Prostate gland (tissue), 2 donors: Measurements from ENCODE around the gene CTLA4. TPM values are rescaled to one million over a fixed set of nuclear protein-coding genes. Genes with fewer than 3 reads are reported as not detected.

ENCODE experiments used
- DNase-seq: peaks from one replicate; pipeline ENCODE4 v3.0.0-alpha.2; 2019; ENCODE audit warnings: low spot score
- H3K27ac ChIP-seq, 2 donors: fragments of 200-600 bp; sonication (generic); 2 replicates each; pipeline ENCODE4 v1.5.1; 2017 to 2019
- H3K27me3 ChIP-seq: fragments of 200-600 bp; sonication (generic); replicated peaks from 2 replicates; pipeline ENCODE4 v1.5.1; 2019; ENCODE audit not compliant: insufficient read depth
- H3K36me3 ChIP-seq, 2 donors: fragments of 200-600 bp; sonication (generic); 1 replicate in 1 of 2; 2 replicates in 1 of 2; pipeline versions ENCODE4 v1.5.1 to v1.8.1; 2017 to 2019
- H3K4me1 ChIP-seq: fragments of 200-600 bp; sonication (generic); replicated peaks from 2 replicates; pipeline ENCODE4 v1.5.1; 2019
- H3K4me3 ChIP-seq, 2 donors: fragments of 200-600 bp; sonication (generic); 2 replicates each; pipeline ENCODE4 v1.5.1; 2017 to 2019
- H3K9me3 ChIP-seq: fragments of 200-600 bp; sonication (generic); 2 replicates; pipeline ENCODE4 v1.5.1; 2017
- POLR2A ChIP-seq: fragments of 450-650 bp; IDR thresholded peaks from one replicate; pipeline ENCODE4 v1.6.1; 2016; ENCODE audit warnings: antibody characterized with exemption, mild to moderate bottlenecking
- POLR2AphosphoS5 ChIP-seq: sonication (generic); formaldehyde crosslinking; IDR thresholded peaks from one replicate; pipeline ENCODE4 v1.6.1; 2017; ENCODE audit warnings: antibody characterized with exemption
- WGBS: methylation state at CpG from one replicate; pipeline ENCODE4 v1.1.5; 2018; 5-methylcytosine and 5-hydroxymethylcytosine counted together
- intact Hi-C: fragments of 100-400 bp; cut with DNase I; formaldehyde crosslinking; loops from one replicate; pipeline ENCODE4 v1.14.2; 2022
- total RNA-seq, 2 donors: library from RNA; depleted of rRNA; stranded (reverse); fragments of >200 nt; gene quantifications; one replicate each; pipeline ENCODE4 v1.1.0, GENCODE V29; 2016
- TF ChIP-seq, protein P1 (sequence below), 4 experiments: fragments of 200-600 bp in 2 of 4; fragments of 450-650 bp in 2 of 4; sonication (generic) in 2 of 4; IDR thresholded peaks; 1 replicate in 3 of 4; 2 replicates in 1 of 4; pipeline ENCODE4 v1.5.1; 2016 to 2019; ENCODE audit warnings: antibody characterized with exemption in 4 of 4, mild to moderate bottlenecking in 2 of 4, moderate library complexity in 2 of 4

Gene CTLA4
- total RNA-seq, 2 donors from 2014 or later = 0.28 to 0.73 TPM

DNA sequence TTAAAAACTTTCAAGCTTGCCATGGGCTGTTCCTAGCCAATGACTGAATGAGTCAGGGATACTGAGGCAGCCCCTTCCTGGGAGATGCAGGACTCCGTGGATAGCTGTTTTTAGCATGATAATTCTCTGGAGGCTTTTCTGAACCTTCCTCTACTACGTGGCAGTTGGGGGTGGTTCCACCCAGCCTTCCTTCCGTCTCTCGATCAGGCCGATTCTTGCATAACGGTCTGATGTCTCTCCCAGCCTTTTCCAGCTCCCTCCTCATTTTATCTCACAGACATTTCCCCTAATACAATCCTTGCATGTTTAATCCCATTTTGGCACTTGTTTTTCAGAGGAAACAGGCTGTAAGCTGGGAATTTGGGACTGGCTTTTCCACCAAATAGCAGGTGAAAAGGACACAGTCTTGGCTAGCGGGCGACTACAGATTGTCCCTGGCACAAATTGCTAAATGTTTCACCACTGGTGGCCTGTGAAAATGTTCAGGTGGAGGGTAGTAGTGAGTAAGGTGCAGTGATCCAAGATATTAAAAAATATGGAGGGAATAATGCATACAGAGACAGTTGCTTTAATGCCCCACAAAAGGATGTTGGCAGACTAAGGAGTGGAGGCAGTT lies 21.0 kb upstream of the CTLA4 start:
- intact Hi-C loops = no loop called here
- Histone ChIP-seq H3K4me3 (no peak overlapping the region), H3K9me3 (no peaks in the 10 kb centered on the region), H3K4me1 (no peaks in the 10 kb centered on the region), H3K27me3 (no peaks in the 10 kb centered on the region), H3K27ac (no peak overlapping the region), H3K36me3 (no peaks in the 10 kb centered on the region)
- TF ChIP-seq POLR2AphosphoS5 = no peak
- TF ChIP-seq POLR2A = no peak
- TF ChIP-seq, protein P1, sequence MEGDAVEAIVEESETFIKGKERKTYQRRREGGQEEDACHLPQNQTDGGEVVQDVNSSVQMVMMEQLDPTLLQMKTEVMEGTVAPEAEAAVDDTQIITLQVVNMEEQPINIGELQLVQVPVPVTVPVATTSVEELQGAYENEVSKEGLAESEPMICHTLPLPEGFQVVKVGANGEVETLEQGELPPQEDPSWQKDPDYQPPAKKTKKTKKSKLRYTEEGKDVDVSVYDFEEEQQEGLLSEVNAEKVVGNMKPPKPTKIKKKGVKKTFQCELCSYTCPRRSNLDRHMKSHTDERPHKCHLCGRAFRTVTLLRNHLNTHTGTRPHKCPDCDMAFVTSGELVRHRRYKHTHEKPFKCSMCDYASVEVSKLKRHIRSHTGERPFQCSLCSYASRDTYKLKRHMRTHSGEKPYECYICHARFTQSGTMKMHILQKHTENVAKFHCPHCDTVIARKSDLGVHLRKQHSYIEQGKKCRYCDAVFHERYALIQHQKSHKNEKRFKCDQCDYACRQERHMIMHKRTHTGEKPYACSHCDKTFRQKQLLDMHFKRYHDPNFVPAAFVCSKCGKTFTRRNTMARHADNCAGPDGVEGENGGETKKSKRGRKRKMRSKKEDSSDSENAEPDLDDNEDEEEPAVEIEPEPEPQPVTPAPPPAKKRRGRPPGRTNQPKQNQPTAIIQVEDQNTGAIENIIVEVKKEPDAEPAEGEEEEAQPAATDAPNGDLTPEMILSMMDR (IDR thresholded peaks at IDR 0.05) = no peak
- WGBS = 89% methylated on average over 8 of the region's 8 CpGs
- DNase-seq = no peak

DNA sequence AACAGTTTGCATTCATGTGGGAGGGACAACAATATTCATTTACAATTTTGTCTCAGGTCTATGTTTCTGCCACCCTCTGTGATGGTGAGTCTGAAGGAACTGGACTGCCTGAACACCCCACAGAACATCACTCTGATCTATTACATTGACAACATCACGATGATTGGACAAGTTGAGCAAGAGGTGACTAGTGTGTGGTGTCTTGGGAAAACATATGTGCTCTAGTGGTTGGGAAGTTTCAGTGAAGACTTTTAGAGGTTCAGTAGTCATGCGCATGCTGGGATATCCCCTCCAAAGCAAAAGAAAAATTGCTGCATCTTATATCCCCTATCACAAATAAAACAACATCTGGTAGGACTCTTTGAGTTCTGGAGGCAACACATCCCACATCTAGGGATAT lies 18.6 kb upstream of the CTLA4 start:
- no peak overlapping the region for H3K4me3 ChIP-seq
- no peaks in the 10 kb centered on the region for H3K36me3 ChIP-seq
- no peaks in the 10 kb centered on the region for H3K27me3 ChIP-seq
- no peak for TF ChIP-seq POLR2AphosphoS5
- TF ChIP-seq POLR2A = no peak
- TF ChIP-seq, protein P1 (IDR thresholded peaks at IDR 0.05) = no peak
- H3K27ac ChIP-seq = no peak overlapping the region
- H3K9me3 ChIP-seq = no peaks in the 10 kb centered on the region
- no peak for DNase-seq
- H3K4me1 ChIP-seq = no peaks in the 10 kb centered on the region
- WGBS = 75% methylated on average over 2 of the region's 2 CpGs
- intact Hi-C loops = no loop called here

DNA sequence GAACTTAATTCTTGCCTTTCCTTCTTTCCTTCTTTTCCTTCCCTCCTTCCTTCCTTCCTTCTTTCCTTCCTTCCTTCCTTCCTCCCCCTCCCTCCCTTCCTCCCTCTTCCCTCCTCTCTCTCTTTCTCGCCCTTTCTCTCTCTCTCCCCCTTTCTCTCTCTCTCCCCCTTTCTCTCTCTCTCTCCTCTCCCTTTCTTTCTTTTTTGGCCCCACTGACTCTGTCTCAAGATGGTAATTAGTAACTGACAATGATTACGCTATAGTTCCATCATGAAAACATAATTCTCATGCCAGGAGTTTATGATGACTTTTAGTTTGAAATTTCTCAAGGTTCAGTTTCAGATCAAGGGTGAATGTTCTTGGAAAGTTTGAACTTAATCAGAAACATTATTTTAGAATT lies 14.8 kb upstream of the CTLA4 start:
- Histone ChIP-seq H3K36me3 (no peaks in the 10 kb centered on the region), H3K27me3 (no peaks in the 10 kb centered on the region), H3K9me3 (no peaks in the 10 kb centered on the region), H3K4me3 (no peak overlapping the region), H3K27ac (no peak overlapping the region), H3K4me1 (no peaks in the 10 kb centered on the region)
- no peak for DNase-seq
- TF ChIP-seq, protein P1 (IDR thresholded peaks at IDR 0.05) = no peak
- TF ChIP-seq POLR2A (no peak), POLR2AphosphoS5 (no peak)
- WGBS = 94% methylated on average over 2 of the region's 2 CpGs
- intact Hi-C loops = no loop called here

DNA sequence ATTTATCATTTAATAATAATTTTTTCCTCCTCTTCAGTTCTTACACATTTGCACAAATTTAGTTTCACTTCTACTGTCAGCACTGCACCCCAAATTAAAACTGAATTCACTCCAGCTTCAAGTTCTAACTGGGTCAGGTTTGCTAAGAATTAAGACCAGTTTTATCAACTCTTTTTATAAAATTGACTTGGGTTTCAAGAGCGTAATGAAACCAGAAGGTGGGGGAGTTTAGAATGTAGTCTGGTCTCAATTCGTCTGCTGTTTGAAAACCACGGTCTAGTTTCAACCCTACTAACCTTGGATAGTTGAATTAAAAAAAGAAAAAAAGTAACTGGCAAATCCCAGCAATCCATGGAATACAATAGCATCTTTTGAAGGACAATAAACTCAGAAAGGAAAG lies 14.3 kb upstream of the CTLA4 start:
- Histone ChIP-seq H3K9me3 (no peaks in the 10 kb centered on the region), H3K36me3 (no peaks in the 10 kb centered on the region), H3K4me1 (no peaks in the 10 kb centered on the region), H3K4me3 (no peak overlapping the region), H3K27ac (no peak overlapping the region), H3K27me3 (no peaks in the 10 kb centered on the region)
- no peak for TF ChIP-seq POLR2AphosphoS5
- TF ChIP-seq, protein P1 (IDR thresholded peaks at IDR 0.05) = no peak
- no peak for TF ChIP-seq POLR2A
- intact Hi-C loops = no loop called here
- no peak for DNase-seq
- 88% methylated on average over 3 of the region's 3 CpGs for WGBS

DNA sequence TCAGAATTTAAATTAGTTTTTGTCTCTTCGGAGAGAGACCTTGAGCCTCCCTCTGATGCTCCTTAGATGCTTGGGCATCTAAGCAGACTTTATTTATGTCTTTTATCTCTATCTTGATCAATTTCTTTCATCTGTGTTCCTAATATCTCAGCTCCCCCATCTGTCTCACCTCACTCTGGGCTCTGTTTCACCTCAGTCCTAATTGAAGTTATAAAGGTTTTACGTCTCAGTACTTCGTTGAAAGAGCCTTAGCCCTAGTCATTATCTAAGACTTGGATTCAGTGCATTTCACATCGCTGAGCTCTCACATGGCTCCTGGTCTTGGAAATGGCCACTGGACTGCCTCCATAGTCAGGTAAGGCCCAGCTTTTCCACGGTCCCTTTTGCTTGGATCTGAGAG lies 13.8 kb upstream of the CTLA4 start:
- H3K27me3 ChIP-seq = no peaks in the 10 kb centered on the region
- WGBS = 83% methylated on average over 5 of the region's 5 CpGs
- no peak for DNase-seq
- H3K27ac ChIP-seq = no peak overlapping the region
- intact Hi-C loops = no loop called here
- TF ChIP-seq, protein P1 (IDR thresholded peaks at IDR 0.05) = no peak
- TF ChIP-seq POLR2A = no peak
- TF ChIP-seq POLR2AphosphoS5 = no peak
- H3K9me3 ChIP-seq = no peaks in the 10 kb centered on the region
- H3K36me3 ChIP-seq = no peaks in the 10 kb centered on the region
- no peaks in the 10 kb centered on the region for H3K4me1 ChIP-seq
- no peak overlapping the region for H3K4me3 ChIP-seq
